Stimulated activated naive CD4-positive, alpha-beta T cell (primary cell): ENCODE measurements around the gene RAPGEF5.
"Not testable (repeated sequence)": the region's sequence is repeated elsewhere in the genome, so short reads cannot be mapped to it uniquely, and the experiment has no call there.

Source experiments
- DNase-seq, 6 experiments: peaks; one replicate each; lab custom pipeline; 2025; lab: John Stamatoyannopoulos, UW

RAPGEF5 gene

GRCh38 chr7:22117222-22117621, 239.7 kb downstream of the RAPGEF5 start:
- DNase-seq = no peak

- DNase-seq = no peak
These were observed 240.4 kb downstream of the RAPGEF5 start for GRCh38 chr7:22116451-22117030.

GRCh38 chr7:22115689-22116088, 241.3 kb downstream of the RAPGEF5 start:
- DNase-seq = peak in 1 of 6 experiments; percentile 3

GRCh38 chr7:22114440-22114981, 242.4 kb downstream of the RAPGEF5 start:
- DNase-seq = no peak

- no peak for DNase-seq
These were observed 243.9 kb downstream of the RAPGEF5 start for GRCh38 chr7:22113041-22113440.

- no peak for DNase-seq
These were observed 245.3 kb downstream of the RAPGEF5 start for GRCh38 chr7:22111661-22112060.

- no peak for DNase-seq
These were observed 246.1 kb downstream of the RAPGEF5 start for GRCh38 chr7:22110881-22111280.

- peak; percentile 16 to 76 (median 50) for DNase-seq
These were observed 246.6 kb downstream of the RAPGEF5 start for GRCh38 chr7:22110227-22110839.

- no peak for DNase-seq
These were observed 247.2 kb downstream of the RAPGEF5 start for GRCh38 chr7:22109761-22110160.

GRCh38 chr7:22108151-22108845, 248.7 kb downstream of the RAPGEF5 start:
- DNase-seq = no peak

- no peak for DNase-seq
These were observed 251.4 kb downstream of the RAPGEF5 start for GRCh38 chr7:22105550-22105949.

GRCh38 chr7:22094413-22095342, 262.3 kb downstream of the RAPGEF5 start:
- no peak for DNase-seq

GRCh38 chr7:22093936-22094335, 263.0 kb downstream of the RAPGEF5 start:
- DNase-seq = no peak

- no peak for DNase-seq
These were observed 264.0 kb downstream of the RAPGEF5 start for GRCh38 chr7:22093001-22093400.

- not testable (repeated sequence) for DNase-seq
These were observed 265.9 kb downstream of the RAPGEF5 start for GRCh38 chr7:22090958-22091525.

GRCh38 chr7:22090512-22090911, 266.4 kb downstream of the RAPGEF5 start:
- no peak for DNase-seq

GRCh38 chr7:22090107-22090506, 266.8 kb downstream of the RAPGEF5 start:
- DNase-seq = no peak

GRCh38 chr7:22088827-22089226, 268.1 kb downstream of the RAPGEF5 start:
- no peak for DNase-seq

- DNase-seq = no peak
These were observed 269.1 kb downstream of the RAPGEF5 start for GRCh38 chr7:22087861-22088260.

- DNase-seq = no peak
These were observed 273.2 kb downstream of the RAPGEF5 start for GRCh38 chr7:22083704-22084240.
